KMS-11 (cell line): ENCODE data around the gene PPM1G.

Source experiments
- H2AFZ ChIP-seq: fragments of 200-600 bp; sonication (generic); 2 replicates; pipeline ENCODE4 v1.6.1; 2016; ENCODE audit warnings: antibody characterized with exemption, mixed run types, low read depth
- H3K27ac ChIP-seq: fragments of 200-600 bp; sonication (generic); 2 replicates; pipeline ENCODE4 v1.6.1; 2016; ENCODE audit warnings: mild to moderate bottlenecking, mixed run types
- H3K27me3 ChIP-seq: fragments of 200-600 bp; sonication (generic); 2 replicates; pipeline ENCODE4 v1.6.1; 2017; ENCODE audit warnings: mild to moderate bottlenecking, low read depth, mixed run types, moderate library complexity; ENCODE audit not compliant: insufficient read depth
- H3K36me3 ChIP-seq: fragments of 200-600 bp; sonication (generic); 2 replicates; pipeline ENCODE4 v1.6.1; 2017; ENCODE audit warnings: mild to moderate bottlenecking, mixed run types; ENCODE audit not compliant: insufficient read depth
- H3K4me1 ChIP-seq: fragments of 200-600 bp; sonication (generic); 2 replicates; pipeline ENCODE4 v1.6.1; 2016; ENCODE audit warnings: mild to moderate bottlenecking, low read depth, mixed run types; ENCODE audit not compliant: poor library complexity, severe bottlenecking
- H3K4me2 ChIP-seq: fragments of 200-600 bp; sonication (generic); 2 replicates; pipeline ENCODE4 v1.7.0; 2016; ENCODE audit warnings: mild to moderate bottlenecking, mixed run types
- H3K4me3 ChIP-seq: fragments of 200-600 bp; sonication (generic); IDR thresholded peaks from 2 replicates; pipeline ENCODE4 v1.6.1; 2017; ENCODE audit warnings: low read depth, low read length, mixed read lengths; ENCODE audit not compliant: insufficient read depth
- H3K79me2 ChIP-seq: fragments of 200-600 bp; sonication (generic); 2 replicates; pipeline ENCODE4 v1.6.1; 2016; ENCODE audit warnings: low read depth, mixed run types; ENCODE audit not compliant: insufficient read depth
- H3K9ac ChIP-seq: fragments of 200-600 bp; sonication (generic); 2 replicates; pipeline ENCODE4 v1.6.1; 2016; ENCODE audit warnings: mild to moderate bottlenecking, mixed run types
- H4K20me1 ChIP-seq: fragments of 200-600 bp; sonication (generic); 2 replicates; pipeline ENCODE4 v1.6.1; 2016; ENCODE audit warnings: mild to moderate bottlenecking, mixed run types; ENCODE audit not compliant: insufficient read depth
- TF ChIP-seq, protein P1 (sequence below): fragments of 200-600 bp; sonication (generic); conservative IDR thresholded peaks from 2 replicates; pipeline ENCODE4 v1.6.1; 2017; ENCODE audit warnings: low read depth, mild to moderate bottlenecking, antibody characterized with exemption, low read length, moderate library complexity, mixed read lengths

PPM1G gene

DNA sequence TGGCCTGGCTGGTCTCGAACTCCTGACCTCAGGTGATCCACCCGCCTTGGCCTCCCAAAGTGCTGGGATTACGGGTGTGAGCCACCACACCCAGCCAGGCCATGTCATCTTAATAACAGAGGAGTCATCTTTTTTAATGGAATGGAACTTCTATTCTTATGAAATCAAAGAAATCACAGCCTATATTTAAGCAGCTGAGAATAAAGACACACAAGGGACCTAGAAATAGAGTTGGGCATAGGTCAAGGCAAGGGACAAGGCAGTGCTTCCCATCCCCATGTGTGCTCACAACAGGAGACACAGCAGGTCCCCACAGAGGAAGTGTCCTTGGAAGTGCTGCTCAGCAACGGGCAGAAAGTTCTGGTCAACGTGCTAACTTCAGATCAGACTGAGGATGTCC is 35.8 kb downstream of the PPM1G start:
- TF ChIP-seq, protein P1, sequence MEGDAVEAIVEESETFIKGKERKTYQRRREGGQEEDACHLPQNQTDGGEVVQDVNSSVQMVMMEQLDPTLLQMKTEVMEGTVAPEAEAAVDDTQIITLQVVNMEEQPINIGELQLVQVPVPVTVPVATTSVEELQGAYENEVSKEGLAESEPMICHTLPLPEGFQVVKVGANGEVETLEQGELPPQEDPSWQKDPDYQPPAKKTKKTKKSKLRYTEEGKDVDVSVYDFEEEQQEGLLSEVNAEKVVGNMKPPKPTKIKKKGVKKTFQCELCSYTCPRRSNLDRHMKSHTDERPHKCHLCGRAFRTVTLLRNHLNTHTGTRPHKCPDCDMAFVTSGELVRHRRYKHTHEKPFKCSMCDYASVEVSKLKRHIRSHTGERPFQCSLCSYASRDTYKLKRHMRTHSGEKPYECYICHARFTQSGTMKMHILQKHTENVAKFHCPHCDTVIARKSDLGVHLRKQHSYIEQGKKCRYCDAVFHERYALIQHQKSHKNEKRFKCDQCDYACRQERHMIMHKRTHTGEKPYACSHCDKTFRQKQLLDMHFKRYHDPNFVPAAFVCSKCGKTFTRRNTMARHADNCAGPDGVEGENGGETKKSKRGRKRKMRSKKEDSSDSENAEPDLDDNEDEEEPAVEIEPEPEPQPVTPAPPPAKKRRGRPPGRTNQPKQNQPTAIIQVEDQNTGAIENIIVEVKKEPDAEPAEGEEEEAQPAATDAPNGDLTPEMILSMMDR, result no peak
- Histone ChIP-seq H3K27me3 (no peaks in the 10 kb centered on the region), H3K79me2 (peaks cover 32% of the 10 kb centered on the region), H3K4me2 (no peak overlapping the region), H3K36me3 (peaks cover 3% of the 10 kb centered on the region; the same call in 1 of the 2 replicates), H3K4me1 (peaks cover 9% of the 10 kb centered on the region), H4K20me1 (no peaks in the 10 kb centered on the region), H3K4me3 (no peak overlapping the region), H2AFZ (no peak overlapping the region), H3K9ac (no peak overlapping the region), H3K27ac (no peak overlapping the region)

DNA sequence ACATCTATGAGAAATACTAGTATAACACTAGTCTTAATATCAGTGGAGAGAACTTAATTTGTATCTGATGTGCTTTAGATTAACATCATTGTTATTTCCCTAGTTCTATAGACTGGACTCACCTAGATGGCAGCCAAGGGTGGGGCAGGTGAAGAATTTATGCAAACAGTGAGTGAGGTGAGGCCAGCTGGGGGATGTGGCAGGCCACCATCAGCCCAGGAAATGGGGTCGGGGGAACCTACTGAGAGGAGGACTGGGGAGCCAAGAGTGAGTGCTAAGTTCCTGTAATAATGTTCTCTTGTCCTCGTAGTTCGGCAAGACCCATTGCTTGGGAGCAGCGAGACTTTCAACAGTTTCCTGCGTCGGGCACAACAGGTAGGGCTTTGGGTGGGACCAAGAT is 36.5 kb downstream of the PPM1G start:
- no peak overlapping the region for H3K27ac ChIP-seq
- H3K79me2 ChIP-seq, result peaks cover 33% of the 10 kb centered on the region
- TF ChIP-seq, protein P1, result no peak
- no peaks in the 10 kb centered on the region for H3K27me3 ChIP-seq
- H4K20me1 ChIP-seq, result no peaks in the 10 kb centered on the region
- no peak overlapping the region for H2AFZ ChIP-seq
- H3K9ac ChIP-seq, result no peak overlapping the region
- H3K4me1 ChIP-seq, result peaks cover 9% of the 10 kb centered on the region
- H3K4me2 ChIP-seq, result no peak overlapping the region
- peaks cover 3% of the 10 kb centered on the region; the same call in 1 of the 2 replicates for H3K36me3 ChIP-seq
- H3K4me3 ChIP-seq, result no peak overlapping the region

DNA sequence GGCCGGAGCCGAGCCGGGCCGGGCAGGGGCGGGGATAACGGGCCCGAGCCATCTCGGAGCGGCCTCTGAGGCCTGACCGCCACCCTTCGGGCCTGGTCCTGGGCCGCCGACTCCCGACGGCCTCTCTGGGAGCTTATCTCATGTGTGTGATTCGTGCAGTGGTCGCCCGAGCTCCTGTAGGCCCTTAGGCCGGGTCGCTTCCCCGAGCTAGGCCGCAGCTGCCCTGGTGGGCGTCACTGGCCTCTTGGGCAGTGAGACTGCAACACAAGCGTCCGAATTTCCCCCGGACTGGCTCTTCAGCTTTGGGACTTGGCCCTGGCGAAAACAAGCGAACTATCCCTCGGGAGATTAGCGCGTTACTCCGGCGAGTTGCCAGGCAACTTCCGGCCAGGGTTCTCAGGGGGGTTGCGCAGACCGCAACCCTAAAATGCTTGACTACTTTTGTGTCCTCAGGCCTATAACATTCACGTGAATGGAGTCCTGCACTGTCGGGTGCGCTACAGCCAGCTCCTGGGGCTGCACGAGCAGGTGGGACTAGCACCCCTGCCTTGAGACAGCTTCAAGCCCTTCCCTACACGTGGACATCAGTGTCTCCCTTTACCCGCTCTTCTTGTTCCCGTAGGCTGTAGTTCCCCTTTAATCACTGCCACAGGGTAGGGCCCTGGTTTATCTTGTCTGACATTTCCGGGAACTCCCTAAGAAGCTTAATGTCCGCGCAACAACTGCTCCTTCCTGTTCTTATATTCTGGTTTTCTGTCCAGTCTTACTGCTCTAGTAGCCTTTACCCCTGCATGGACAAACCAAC is 38.4 kb downstream of the PPM1G start:
- H2AFZ ChIP-seq, result peak overlapping the region; percentile 35
- H3K4me2 ChIP-seq, result peak overlapping the region; percentile 80
- H3K4me3 ChIP-seq, result no peak overlapping the region
- H3K4me1 ChIP-seq, result peaks cover 9% of the 10 kb centered on the region
- H3K36me3 ChIP-seq, result no peaks in the 10 kb centered on the region
- H3K27me3 ChIP-seq, result no peaks in the 10 kb centered on the region
- peak overlapping the region; percentile 86 for H3K9ac ChIP-seq
- TF ChIP-seq, protein P1, result no peak
- H3K27ac ChIP-seq, result peak overlapping the region; percentile 79
- no peaks in the 10 kb centered on the region for H4K20me1 ChIP-seq
- H3K79me2 ChIP-seq, result peaks cover 33% of the 10 kb centered on the region

DNA sequence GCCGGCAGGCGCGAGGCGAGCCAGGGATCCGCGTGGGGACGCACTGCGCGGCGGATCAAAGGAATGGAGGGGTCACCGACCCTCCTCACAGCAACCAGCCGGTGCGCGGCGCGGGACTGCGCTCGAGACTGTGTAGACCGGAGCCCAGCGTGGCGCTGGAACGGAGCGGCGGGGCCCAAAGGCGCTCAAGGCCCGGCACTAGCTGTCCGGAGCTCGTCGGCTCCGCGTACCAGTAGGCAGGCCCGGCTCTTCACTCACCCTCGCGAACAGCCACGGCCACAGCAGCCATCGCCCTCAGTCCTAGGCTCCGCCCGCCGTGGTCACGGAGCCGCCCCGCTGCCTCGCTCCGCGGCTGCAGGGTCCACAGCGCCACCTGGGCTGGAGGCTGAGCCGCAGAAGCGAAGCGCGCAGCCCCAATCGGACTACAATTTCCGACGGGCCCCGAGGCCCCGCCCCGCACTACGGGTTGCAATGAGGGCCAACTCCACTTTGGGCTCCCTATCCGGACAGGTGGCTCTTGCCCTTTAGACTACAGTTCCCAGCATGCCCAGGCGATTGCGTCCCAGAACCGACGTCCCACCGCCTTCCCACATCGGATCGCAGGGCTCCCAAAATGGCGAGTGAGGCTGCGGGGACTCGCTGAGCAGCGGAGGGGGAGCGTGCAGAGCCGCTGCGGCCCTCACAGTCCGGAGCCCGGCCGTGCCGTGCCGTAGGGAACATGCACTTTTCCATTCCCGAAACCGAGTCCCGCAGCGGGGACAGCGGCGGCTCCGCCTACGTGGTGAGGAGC is 39.2 kb downstream of the PPM1G start, which contains the start of the genes EIF2B4 and SNX17:
EIF2B4 (minus strand) TSS at position 313 of the 790 bp plus-strand sequence; CDS start at position 289, 24 bp downstream.
SNX17 (plus strand) TSS at position 591 of the 790 bp plus-strand sequence; CDS start at position 719, 128 bp downstream.
- peak within 1 kb of the TSS; percentile 100 for H3K4me2 ChIP-seq
- peak within 1 kb of the TSS; percentile 83 for H2AFZ ChIP-seq
- H3K9ac ChIP-seq, result peak within 1 kb of the TSS; percentile 86
- no peaks in the 10 kb centered on the region for H3K36me3 ChIP-seq
- no peaks in the 10 kb centered on the region for H4K20me1 ChIP-seq
- H3K4me1 ChIP-seq, result peaks cover 9% of the 10 kb centered on the region
- peak within 1 kb of the TSS; percentile 79 for H3K27ac ChIP-seq
- TF ChIP-seq, protein P1, result peak; percentile 51; the same call in 1 of the 2 replicates
- no peaks in the 10 kb centered on the region for H3K27me3 ChIP-seq
- peaks cover 33% of the 10 kb centered on the region for H3K79me2 ChIP-seq
- peak within 1 kb of the TSS; percentile 81 for H3K4me3 ChIP-seq
